CD8-positive, alpha-beta memory T cell (primary cell): Measurements from ENCODE around the gene TPRG1. TPM values are rescaled to one million over a fixed set of nuclear protein-coding genes. Genes with fewer than 3 reads are reported as not detected.

Experiments used
- CTCF ChIA-PET: fragments of 350-600 bp; sonication (Branson Sonifier 250); formaldehyde crosslinking; loops from one replicate; lab custom pipeline; 2021; ENCODE audit warnings: antibody characterized with exemption; lab: Charles Lee
- POLR2A ChIA-PET: fragments of 350-600 bp; sonication (Branson Sonifier 250); formaldehyde crosslinking; loops from one replicate; lab custom pipeline; 2021; ENCODE audit warnings: antibody characterized with exemption; lab: Charles Lee
- DNase-seq, 5 donors: peaks; one replicate each; pipeline versions ENCODE4 v3.0.0 to v3.0.0-alpha.2; 2020 to 2022; ENCODE audit warnings: mixed read lengths in 1 of 5
- H3K27ac ChIP-seq: one replicate; pipeline ENCODE4 v1.7.0; 2013; ENCODE audit warnings: low read depth, mild to moderate bottlenecking, low read length, moderate library complexity
- H3K27me3 ChIP-seq: 2 replicates; pipeline ENCODE4 v1.7.0; 2013; ENCODE audit warnings: low read length, mild to moderate bottlenecking; ENCODE audit not compliant: insufficient read depth, poor library complexity, severe bottlenecking
- H3K36me3 ChIP-seq: 2 replicates; pipeline ENCODE4 v1.7.0; 2013; ENCODE audit warnings: mild to moderate bottlenecking, low read length, moderate library complexity; ENCODE audit not compliant: insufficient read depth
- H3K4me1 ChIP-seq: 2 replicates; pipeline ENCODE4 v1.7.0; 2013; ENCODE audit warnings: mild to moderate bottlenecking, low read length, moderate library complexity; ENCODE audit not compliant: insufficient read depth
- H3K4me3 ChIP-seq: 2 replicates; pipeline ENCODE4 v1.7.0; 2013; ENCODE audit warnings: mild to moderate bottlenecking, low read length
- H3K9me3 ChIP-seq: 2 replicates; pipeline ENCODE4 v1.7.0; 2013; ENCODE audit warnings: mild to moderate bottlenecking, low read length
- H3K27ac Mint-ChIP-seq, 8 donors: one replicate each; pipeline ENCODE4 v1.8.0; 2020 to 2021; ENCODE audit warnings: mixed read lengths in 8 of 8, mild to moderate bottlenecking in 6 of 8, inconsistent platforms in 3 of 8, moderate library complexity in 3 of 8
- H3K27me3 Mint-ChIP-seq, 2 donors: one replicate each; pipeline ENCODE4 v1.8.0; 2020 to 2021; ENCODE audit warnings: mixed read lengths in 2 of 2, mild to moderate bottlenecking in 1 of 2, moderate library complexity in 1 of 2
- H3K36me3 Mint-ChIP-seq, 3 donors: one replicate each; pipeline ENCODE4 v1.8.0; 2020 to 2021; ENCODE audit warnings: mixed read lengths in 3 of 3, inconsistent platforms in 1 of 3, mild to moderate bottlenecking in 1 of 3
- H3K4me1 Mint-ChIP-seq, 3 donors: one replicate each; pipeline ENCODE4 v1.8.0; 2020 to 2021; ENCODE audit warnings: mixed read lengths in 3 of 3, inconsistent platforms in 1 of 3, mild to moderate bottlenecking in 1 of 3
- H3K4me3 Mint-ChIP-seq, 7 donors: one replicate each; pipeline ENCODE4 v1.8.0; 2020 to 2021; ENCODE audit warnings: mixed read lengths in 7 of 7, mild to moderate bottlenecking in 6 of 7, moderate library complexity in 4 of 7, inconsistent platforms in 2 of 7
- H3K9me3 Mint-ChIP-seq, 5 donors: one replicate each; pipeline ENCODE4 v1.8.0; 2020 to 2022; ENCODE audit warnings: mixed read lengths in 5 of 5, mild to moderate bottlenecking in 3 of 5, moderate library complexity in 2 of 5, inconsistent platforms in 1 of 5
- polyA plus RNA-seq: library from polyadenylated mRNA; unstranded; fragments of 300-500 nt; fragmentation: Illumina TruSeq; gene quantifications from one replicate; pipeline ENCODE4 v1.2.3, GENCODE V29; 2021
- total RNA-seq, 2 experiments: library from RNA; stranded (reverse); gene quantifications; one replicate each; pipeline ENCODE4 v1.2.3, GENCODE V29; 2021

TPRG1 gene
- total and polyA plus RNA-seq, 3 experiments from 2014 or later, result 28.6 to 30.5 (median 29.6) TPM

- no peaks in the 10 kb centered on the region for H3K27me3 Mint-ChIP-seq
- CTCF ChIA-PET, result no interaction called here
- no peaks in the 10 kb centered on the region for H3K9me3 ChIP-seq
Observed at GRCh38 chr3:189288348-189289235, 116.8 kb downstream of the TPRG1 start.

GRCh38 chr3:189289251-189289650 lies 117.5 kb downstream of the TPRG1 start:
- Histone ChIP-seq H3K27me3 (no peaks in the 10 kb centered on the region), H3K4me1 (peaks cover 18% of the 10 kb centered on the region), H3K36me3 (no peaks in the 10 kb centered on the region), H3K9me3 (no peaks in the 10 kb centered on the region), H3K27ac (no peak overlapping the region), H3K4me3 (no peak overlapping the region)
- Mint-ChIP-seq H3K4me3 (peak overlapping the region in 1 of 7 donors; percentile 41), H3K9me3 (no peaks in the 10 kb centered on the region), H3K4me1 (peaks cover 26 to 40% (median 36%) of the 10 kb centered on the region in 3 donors), H3K36me3 (peaks cover 0 to 6% (median 2%) of the 10 kb centered on the region in 3 donors), H3K27me3 (no peaks in the 10 kb centered on the region), H3K27ac (peak overlapping the region in 1 of 8 donors; percentile 9)
- no peak for DNase-seq
- ChIA-PET CTCF (no interaction called here), POLR2A (no interaction called here)

More at GRCh38 chr3:189288348-189289235, 116.8 kb downstream of the TPRG1 start:
- no peaks in the 10 kb centered on the region for H3K27me3 ChIP-seq
- H3K36me3 ChIP-seq, result no peaks in the 10 kb centered on the region
- no peak for DNase-seq
- Mint-ChIP-seq H3K4me1 (peaks cover 26 to 40% (median 36%) of the 10 kb centered on the region in 3 donors), H3K27ac (peak overlapping the region in 1 of 8 donors; percentile 9), H3K36me3 (peaks cover 0 to 6% (median 2%) of the 10 kb centered on the region in 3 donors), H3K9me3 (no peaks in the 10 kb centered on the region), H3K4me3 (no peak overlapping the region)
- POLR2A ChIA-PET, result no interaction called here
- no peak overlapping the region for H3K27ac ChIP-seq
- no peak overlapping the region for H3K4me3 ChIP-seq
- H3K4me1 ChIP-seq, result peaks cover 18% of the 10 kb centered on the region

- no peaks in the 10 kb centered on the region for H3K9me3 ChIP-seq
- H3K27ac ChIP-seq, result no peak overlapping the region
- H3K36me3 Mint-ChIP-seq, result peaks cover 0 to 9% (median 8%) of the 10 kb centered on the region in 3 donors
- peak overlapping the region in 1 of 8 donors; percentile 43 for H3K27ac Mint-ChIP-seq
- peaks cover 8 to 29% (median 16%) of the 10 kb centered on the region in 3 donors for H3K4me1 Mint-ChIP-seq
- no peaks in the 10 kb centered on the region for H3K4me1 ChIP-seq
- no peaks in the 10 kb centered on the region for H3K36me3 ChIP-seq
- CTCF ChIA-PET, result no interaction called here
- no peak for DNase-seq
- no peaks in the 10 kb centered on the region for H3K27me3 Mint-ChIP-seq
- no peak overlapping the region for H3K4me3 Mint-ChIP-seq
- no peaks in the 10 kb centered on the region for H3K27me3 ChIP-seq
- POLR2A ChIA-PET, result no interaction called here
- no peaks in the 10 kb centered on the region for H3K9me3 Mint-ChIP-seq
- no peak overlapping the region for H3K4me3 ChIP-seq
Observed at GRCh38 chr3:189292667-189293484, 121.1 kb downstream of the TPRG1 start.

- Mint-ChIP-seq H3K4me3 (no peak overlapping the region), H3K4me1 (peaks cover 2 to 13% (median 3%) of the 10 kb centered on the region in 3 donors)
Observed at GRCh38 chr3:189294649-189295048, 122.9 kb downstream of the TPRG1 start.

GRCh38 chr3:189295089-189295488 lies 123.3 kb downstream of the TPRG1 start:
- no peak overlapping the region for H3K27ac ChIP-seq
- Mint-ChIP-seq H3K4me3 (no peak overlapping the region), H3K27ac (no peak overlapping the region), H3K9me3 (no peaks in the 10 kb centered on the region), H3K27me3 (no peaks in the 10 kb centered on the region), H3K36me3 (peaks cover 3 to 12% (median 9%) of the 10 kb centered on the region in 3 donors), H3K4me1 (peaks cover 2 to 11% (median 3%) of the 10 kb centered on the region in 3 donors)
- no peak overlapping the region for H3K4me3 ChIP-seq
- ChIA-PET POLR2A (no interaction called here), CTCF (no interaction called here)
- H3K36me3 ChIP-seq, result no peaks in the 10 kb centered on the region
- H3K4me1 ChIP-seq, result peaks cover 15% of the 10 kb centered on the region
- no peaks in the 10 kb centered on the region for H3K27me3 ChIP-seq
- DNase-seq, result no peak
- no peaks in the 10 kb centered on the region for H3K9me3 ChIP-seq

More at GRCh38 chr3:189294649-189295048, 122.9 kb downstream of the TPRG1 start:
- Histone ChIP-seq H3K27me3 (no peaks in the 10 kb centered on the region), H3K9me3 (no peaks in the 10 kb centered on the region), H3K36me3 (no peaks in the 10 kb centered on the region), H3K4me3 (no peak overlapping the region), H3K27ac (no peak overlapping the region), H3K4me1 (peaks cover 11% of the 10 kb centered on the region)
- no peaks in the 10 kb centered on the region for H3K9me3 Mint-ChIP-seq
- CTCF ChIA-PET, result no interaction called here
- H3K36me3 Mint-ChIP-seq, result peaks cover under 1 to 10% (median 9%) of the 10 kb centered on the region in 3 donors
- no peak overlapping the region for H3K27ac Mint-ChIP-seq
- POLR2A ChIA-PET, result no interaction called here
- H3K27me3 Mint-ChIP-seq, result no peaks in the 10 kb centered on the region
- no peak for DNase-seq

GRCh38 chr3:189297932-189298331 lies 126.2 kb downstream of the TPRG1 start:
- Histone ChIP-seq H3K36me3 (no peaks in the 10 kb centered on the region), H3K27me3 (no peaks in the 10 kb centered on the region), H3K4me3 (no peak overlapping the region), H3K27ac (no peak overlapping the region), H3K9me3 (no peaks in the 10 kb centered on the region), H3K4me1 (peaks cover 15% of the 10 kb centered on the region)
- H3K27me3 Mint-ChIP-seq, result peaks cover 0 to 2% of the 10 kb centered on the region in 2 donors
- DNase-seq, result no peak
- H3K27ac Mint-ChIP-seq, result no peak overlapping the region
- no peaks in the 10 kb centered on the region for H3K9me3 Mint-ChIP-seq
- ChIA-PET CTCF (no interaction called here), POLR2A (no interaction called here)
- H3K4me3 Mint-ChIP-seq, result no peak overlapping the region
- H3K36me3 Mint-ChIP-seq, result peaks cover 8 to 17% (median 9%) of the 10 kb centered on the region in 3 donors
- H3K4me1 Mint-ChIP-seq, result peaks cover 2 to 7% (median 3%) of the 10 kb centered on the region in 3 donors

- ChIA-PET CTCF (no interaction called here), POLR2A (interaction anchor here (0.7 kb wide), 1 partner anchor 58 kb away, joined by 4 read pairs; no protein-coding TSS in a partner anchor)
- Mint-ChIP-seq H3K4me1 (peaks cover 2 to 7% (median 3%) of the 10 kb centered on the region in 3 donors), H3K4me3 (no peak overlapping the region), H3K36me3 (peaks cover 9 to 17% (median 9%) of the 10 kb centered on the region in 3 donors), H3K27me3 (peaks cover 0 to 2% of the 10 kb centered on the region in 2 donors), H3K9me3 (no peaks in the 10 kb centered on the region), H3K27ac (no peak overlapping the region)
- Histone ChIP-seq H3K27me3 (no peaks in the 10 kb centered on the region), H3K27ac (no peak overlapping the region), H3K4me1 (peaks cover 15% of the 10 kb centered on the region), H3K4me3 (no peak overlapping the region), H3K9me3 (no peaks in the 10 kb centered on the region), H3K36me3 (no peaks in the 10 kb centered on the region)
- DNase-seq, result no peak
Observed at GRCh38 chr3:189298469-189299375, 127.0 kb downstream of the TPRG1 start.
